AG09309 (cell line): ENCODE results near the gene EXOG.

Source experiments
- DNase-seq: peaks from one replicate; pipeline ENCODE4 v3.0.0-alpha.2; 2010; ENCODE audit warnings: low read depth
- H3K4me3 ChIP-seq: 2 replicates; pipeline ENCODE4 v1.5.1; 2011; ENCODE audit warnings: mild to moderate bottlenecking, low read depth, low read length, moderate library complexity; ENCODE audit not compliant: control insufficient read depth
- TF ChIP-seq, protein P1 (sequence below): IDR thresholded peaks from 2 replicates; pipeline ENCODE4 v1.5.1; 2011; ENCODE audit warnings: mild to moderate bottlenecking, low read depth, low read length, inconsistent platforms; ENCODE audit not compliant: insufficient read depth, control insufficient read depth; ENCODE audit errors: missing control alignments

The EXOG gene

DNA sequence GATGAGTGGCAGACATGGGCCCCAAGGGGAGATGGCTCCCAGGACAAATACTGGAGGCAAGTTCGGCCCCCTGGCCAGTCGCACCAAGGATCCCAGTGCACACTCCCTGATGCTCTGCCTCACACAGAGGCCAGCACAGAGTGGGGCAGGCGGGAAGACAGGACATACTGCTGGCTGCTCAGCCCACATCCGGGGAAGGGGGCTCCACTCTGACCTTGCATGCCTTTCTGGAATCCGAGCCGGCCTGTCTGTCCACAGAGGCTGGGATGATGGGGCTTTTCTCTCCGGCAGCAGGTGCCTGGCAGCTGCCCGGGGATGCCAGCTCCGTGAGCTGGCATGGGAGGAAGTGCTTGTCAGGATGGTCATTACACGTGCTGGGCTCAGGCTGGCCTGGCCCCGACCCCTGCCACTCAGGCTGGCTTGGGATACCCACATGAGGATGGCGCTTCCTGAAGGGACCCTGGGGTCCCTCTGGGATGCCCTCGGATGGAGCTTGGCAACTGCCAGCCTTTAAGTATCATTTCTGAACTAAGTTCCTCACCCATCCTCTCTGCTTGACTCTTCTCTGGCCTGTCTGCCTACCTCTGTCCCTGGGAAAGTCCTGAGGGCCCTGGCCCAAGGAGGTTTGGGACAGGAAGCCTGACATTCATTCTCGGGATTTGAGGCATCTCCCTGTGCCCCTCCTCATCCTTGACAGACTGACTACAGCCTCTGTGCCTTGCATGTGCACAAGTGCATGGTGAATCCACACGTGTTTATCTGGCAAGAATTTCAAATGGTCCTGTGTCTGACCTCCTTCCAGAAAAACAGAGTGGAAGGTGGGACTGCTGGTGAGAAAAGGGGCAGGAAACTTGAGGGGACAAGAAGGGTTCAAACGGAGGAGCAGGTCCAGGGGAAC lies 46.5 kb downstream of the EXOG start:
- no peak for DNase-seq
- H3K4me3 ChIP-seq, result no peak overlapping the region
- TF ChIP-seq, protein P1, sequence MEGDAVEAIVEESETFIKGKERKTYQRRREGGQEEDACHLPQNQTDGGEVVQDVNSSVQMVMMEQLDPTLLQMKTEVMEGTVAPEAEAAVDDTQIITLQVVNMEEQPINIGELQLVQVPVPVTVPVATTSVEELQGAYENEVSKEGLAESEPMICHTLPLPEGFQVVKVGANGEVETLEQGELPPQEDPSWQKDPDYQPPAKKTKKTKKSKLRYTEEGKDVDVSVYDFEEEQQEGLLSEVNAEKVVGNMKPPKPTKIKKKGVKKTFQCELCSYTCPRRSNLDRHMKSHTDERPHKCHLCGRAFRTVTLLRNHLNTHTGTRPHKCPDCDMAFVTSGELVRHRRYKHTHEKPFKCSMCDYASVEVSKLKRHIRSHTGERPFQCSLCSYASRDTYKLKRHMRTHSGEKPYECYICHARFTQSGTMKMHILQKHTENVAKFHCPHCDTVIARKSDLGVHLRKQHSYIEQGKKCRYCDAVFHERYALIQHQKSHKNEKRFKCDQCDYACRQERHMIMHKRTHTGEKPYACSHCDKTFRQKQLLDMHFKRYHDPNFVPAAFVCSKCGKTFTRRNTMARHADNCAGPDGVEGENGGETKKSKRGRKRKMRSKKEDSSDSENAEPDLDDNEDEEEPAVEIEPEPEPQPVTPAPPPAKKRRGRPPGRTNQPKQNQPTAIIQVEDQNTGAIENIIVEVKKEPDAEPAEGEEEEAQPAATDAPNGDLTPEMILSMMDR, result no peak

DNA sequence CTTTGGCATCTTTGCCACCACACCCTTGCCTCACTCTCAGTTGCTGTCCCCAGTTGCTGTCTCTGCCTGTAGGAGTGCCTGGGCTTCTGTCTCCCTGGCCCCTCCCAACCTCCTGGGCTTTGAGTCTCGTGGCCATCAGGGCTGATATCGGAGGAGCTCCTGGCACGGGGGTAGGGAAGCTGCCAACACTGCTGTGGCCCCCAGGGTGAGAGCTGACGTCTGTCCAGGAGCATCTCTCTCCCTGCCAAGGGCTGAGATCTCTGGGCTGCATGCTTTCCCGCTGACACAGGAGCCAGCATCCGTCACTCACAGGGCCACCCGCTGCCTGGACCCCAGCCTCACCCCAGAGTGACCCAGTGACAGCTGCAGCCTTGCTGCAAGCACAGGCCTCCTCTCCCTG lies 47.4 kb downstream of the EXOG start:
- H3K4me3 ChIP-seq, result no peak overlapping the region
- no peak for DNase-seq
- TF ChIP-seq, protein P1, result no peak

DNA sequence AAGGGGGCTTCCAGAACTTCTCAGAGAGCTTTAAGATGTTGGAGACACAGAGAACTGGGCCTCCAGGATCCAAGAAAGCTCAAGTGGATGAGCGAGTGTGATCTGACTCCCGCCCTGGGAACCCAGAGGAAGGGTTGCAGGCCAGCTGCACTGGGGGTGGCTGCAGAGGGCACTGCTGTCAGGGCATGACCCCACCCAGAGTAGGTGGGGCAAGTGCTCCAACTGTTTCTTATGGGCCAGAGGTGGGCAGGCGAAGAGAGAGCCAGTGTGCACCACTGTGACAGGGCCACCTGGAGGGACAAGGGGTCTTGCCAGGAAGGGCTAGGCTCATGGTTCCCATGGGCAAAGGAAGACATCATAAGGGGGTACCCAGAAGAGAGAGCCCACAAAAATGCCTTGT lies 48.8 kb downstream of the EXOG start:
- DNase-seq, result no peak
- no peak overlapping the region for H3K4me3 ChIP-seq
- TF ChIP-seq, protein P1, result no peak

DNA sequence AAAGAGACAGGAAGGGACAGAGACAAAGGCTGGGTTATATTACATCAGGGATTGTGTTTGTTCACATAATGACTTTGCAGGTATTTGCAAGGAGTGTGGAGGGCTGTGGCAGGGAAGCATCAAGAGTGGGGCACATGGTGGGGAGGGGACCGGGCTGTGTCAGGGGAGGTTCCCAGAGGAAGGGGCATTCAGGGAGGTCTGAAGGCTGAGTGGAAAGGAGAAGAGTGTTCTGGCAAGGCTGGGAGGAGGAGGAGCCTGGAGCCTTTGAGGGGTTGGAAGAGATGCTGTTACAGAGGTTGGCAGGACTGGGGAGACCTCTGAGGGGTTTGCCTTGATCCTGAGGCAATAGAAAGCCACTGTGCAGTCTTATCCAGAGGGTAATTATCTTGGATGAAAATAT lies 49.4 kb downstream of the EXOG start:
- TF ChIP-seq, protein P1, result no peak
- no peak overlapping the region for H3K4me3 ChIP-seq
- DNase-seq, result no peak

DNA sequence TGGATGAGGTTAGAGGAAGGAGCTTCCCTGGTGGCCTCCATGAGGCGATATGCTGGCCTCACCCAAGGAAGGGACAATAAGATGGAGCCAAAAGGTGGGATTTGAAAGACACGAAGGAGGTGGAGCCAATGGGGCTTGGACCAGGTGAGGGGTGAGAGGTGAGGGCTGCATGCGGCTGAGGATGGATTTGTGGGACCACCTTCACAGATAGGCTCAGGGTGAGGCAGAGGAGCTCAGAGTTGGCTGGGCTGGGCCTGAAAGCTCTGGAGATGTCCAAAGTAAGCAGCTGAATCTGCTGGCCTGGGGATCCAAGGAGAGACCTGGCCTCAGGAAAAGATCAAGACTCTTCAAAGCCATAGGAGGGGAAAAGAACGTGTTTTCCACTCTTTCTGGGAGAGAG lies 49.8 kb downstream of the EXOG start:
- TF ChIP-seq, protein P1, result no peak
- no peak for DNase-seq
- no peak overlapping the region for H3K4me3 ChIP-seq

DNA sequence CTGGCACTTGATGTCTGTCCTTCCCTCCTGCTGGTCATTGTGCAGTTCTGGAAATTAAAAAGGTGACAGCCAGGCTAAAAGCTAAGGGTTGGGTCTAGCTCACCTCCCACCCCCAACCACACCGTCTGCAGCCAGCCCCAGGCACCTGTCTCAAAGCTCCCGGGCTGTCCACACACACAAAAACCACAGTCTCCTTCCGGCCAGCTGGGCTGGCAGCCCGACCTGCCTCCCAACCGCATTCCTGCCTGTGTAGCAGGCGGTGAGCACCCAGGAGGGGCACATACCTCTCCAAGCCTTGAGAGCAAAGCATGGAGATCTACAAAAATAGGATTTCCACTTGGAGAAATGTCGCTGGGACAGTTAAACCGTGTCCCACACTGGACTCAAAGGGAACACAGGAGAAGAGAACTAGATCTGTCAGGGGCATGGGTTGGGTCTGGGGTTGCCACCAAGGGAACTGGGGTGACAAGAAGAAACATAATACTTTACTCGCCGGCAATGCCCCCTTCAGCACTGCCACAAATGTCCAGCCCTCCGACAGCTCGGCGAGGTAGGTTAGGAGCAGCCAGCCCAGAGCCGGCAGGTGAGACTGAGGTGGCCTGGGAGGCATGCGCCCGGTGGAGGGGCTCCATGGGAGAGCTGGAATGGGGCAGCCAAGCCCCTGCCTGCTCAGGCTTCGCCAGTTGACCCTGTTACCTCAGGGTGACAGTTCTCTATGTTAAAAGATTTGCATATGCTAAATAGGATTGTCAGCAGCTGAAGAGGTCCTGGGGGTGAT lies 52.2 kb downstream of the EXOG start:
- TF ChIP-seq, protein P1, result no peak
- no peak for DNase-seq
- H3K4me3 ChIP-seq, result no peak overlapping the region
